ENCODE data around the gene TGFBR1.

TGFBR1 gene

GRCh38 chr9:99058964-99059921 is 45.7 kb upstream of the TGFBR1 start:
- no peak for TF ChIP-seq CTCF (conservative IDR thresholded peaks at IDR 0.05; ENCODE audit: low read depth, low read length)
- DNase-seq (ENCODE audit: low read depth) = no peak
- no peak overlapping the region for H3K4me3 ChIP-seq (ENCODE audit: low read length)

- TF ChIP-seq CTCF (conservative IDR thresholded peaks at IDR 0.05; ENCODE audit: low read depth, low read length) = no peak
- H3K4me3 ChIP-seq (ENCODE audit: low read length) = no peak overlapping the region
- no peak for DNase-seq (ENCODE audit: low read depth)
Measured at GRCh38 chr9:99060621-99061020, 44.3 kb upstream of the TGFBR1 start.

- DNase-seq (ENCODE audit: low read depth) = no peak
- H3K4me3 ChIP-seq (ENCODE audit: low read length) = no peak overlapping the region
- TF ChIP-seq CTCF (conservative IDR thresholded peaks at IDR 0.05; ENCODE audit: low read depth, low read length) = no peak
Measured at GRCh38 chr9:99062549-99062948, 42.4 kb upstream of the TGFBR1 start.

- DNase-seq (ENCODE audit: low read depth) = no peak
- TF ChIP-seq CTCF (conservative IDR thresholded peaks at IDR 0.05; ENCODE audit: low read depth, low read length) = no peak
- H3K4me3 ChIP-seq (ENCODE audit: low read length) = no peak overlapping the region
Measured at GRCh38 chr9:99063522-99063921, 41.4 kb upstream of the TGFBR1 start.

- H3K4me3 ChIP-seq (ENCODE audit: low read length) = no peak overlapping the region
- no peak for TF ChIP-seq CTCF (conservative IDR thresholded peaks at IDR 0.05; ENCODE audit: low read depth, low read length)
- DNase-seq (ENCODE audit: low read depth) = no peak
Measured at GRCh38 chr9:99066571-99066970, 38.3 kb upstream of the TGFBR1 start.

GRCh38 chr9:99069075-99069474 is 35.8 kb upstream of the TGFBR1 start:
- no peak overlapping the region for H3K4me3 ChIP-seq (ENCODE audit: low read length)
- DNase-seq (ENCODE audit: low read depth) = no peak
- TF ChIP-seq CTCF (conservative IDR thresholded peaks at IDR 0.05; ENCODE audit: low read depth, low read length) = no peak

- no peak overlapping the region for H3K4me3 ChIP-seq (ENCODE audit: low read length)
- DNase-seq (ENCODE audit: low read depth) = no peak
- TF ChIP-seq CTCF (conservative IDR thresholded peaks at IDR 0.05; ENCODE audit: low read depth, low read length) = no peak
Measured at GRCh38 chr9:99069546-99069945, 35.4 kb upstream of the TGFBR1 start.
